ENCODE results near the gene IL25.

IL25 gene

GRCh38 chr14:23377198-23377550 is 4.6 kb downstream of the IL25 start:
- no peak overlapping the region for H2AFZ ChIP-seq (ENCODE audit: low read length)
- no peaks in the 10 kb centered on the region for H3K9me3 ChIP-seq (ENCODE audit: insufficient read depth, low read depth, low read length)
- H3K4me2 ChIP-seq (ENCODE audit: low read depth, low read length, poor library complexity, severe bottlenecking) = no peak overlapping the region
- H3K4me1 ChIP-seq (ENCODE audit: insufficient read depth, low read length, poor library complexity, severe bottlenecking) = no peaks in the 10 kb centered on the region
- no peaks in the 10 kb centered on the region for H4K20me1 ChIP-seq (ENCODE audit: insufficient read depth, low read length, poor library complexity, severe bottlenecking)
- H3F3A ChIP-seq (ENCODE audit: low read depth) = no peaks in the 10 kb centered on the region
- no peaks in the 10 kb centered on the region for H3K36me3 ChIP-seq (ENCODE audit: insufficient read depth, low read length)
- H3K9ac ChIP-seq (ENCODE audit: low read depth, low read length, poor library complexity, severe bottlenecking) = no peak overlapping the region
- no peak for TF ChIP-seq EZH2phosphoT487 (IDR thresholded peaks at IDR 0.05; ENCODE audit: borderline replicate concordance)
- TF ChIP-seq, protein P1, sequence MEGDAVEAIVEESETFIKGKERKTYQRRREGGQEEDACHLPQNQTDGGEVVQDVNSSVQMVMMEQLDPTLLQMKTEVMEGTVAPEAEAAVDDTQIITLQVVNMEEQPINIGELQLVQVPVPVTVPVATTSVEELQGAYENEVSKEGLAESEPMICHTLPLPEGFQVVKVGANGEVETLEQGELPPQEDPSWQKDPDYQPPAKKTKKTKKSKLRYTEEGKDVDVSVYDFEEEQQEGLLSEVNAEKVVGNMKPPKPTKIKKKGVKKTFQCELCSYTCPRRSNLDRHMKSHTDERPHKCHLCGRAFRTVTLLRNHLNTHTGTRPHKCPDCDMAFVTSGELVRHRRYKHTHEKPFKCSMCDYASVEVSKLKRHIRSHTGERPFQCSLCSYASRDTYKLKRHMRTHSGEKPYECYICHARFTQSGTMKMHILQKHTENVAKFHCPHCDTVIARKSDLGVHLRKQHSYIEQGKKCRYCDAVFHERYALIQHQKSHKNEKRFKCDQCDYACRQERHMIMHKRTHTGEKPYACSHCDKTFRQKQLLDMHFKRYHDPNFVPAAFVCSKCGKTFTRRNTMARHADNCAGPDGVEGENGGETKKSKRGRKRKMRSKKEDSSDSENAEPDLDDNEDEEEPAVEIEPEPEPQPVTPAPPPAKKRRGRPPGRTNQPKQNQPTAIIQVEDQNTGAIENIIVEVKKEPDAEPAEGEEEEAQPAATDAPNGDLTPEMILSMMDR (conservative IDR thresholded peaks at IDR 0.05; ENCODE audit: low read length) = no peak
- no peaks in the 10 kb centered on the region for H3K27me3 ChIP-seq (ENCODE audit: insufficient read depth, low read length, poor library complexity, severe bottlenecking)
- no peak overlapping the region for H3K4me3 ChIP-seq (ENCODE audit: low read length, poor library complexity, severe bottlenecking)
- no peaks in the 10 kb centered on the region for H3K79me2 ChIP-seq (ENCODE audit: insufficient read depth, low read length)
- no peaks in the 10 kb centered on the region for H3K9me2 ChIP-seq (replicated peaks; ENCODE audit: low read depth, low read length)

GRCh38 chr14:23377573-23378563 is 5.3 kb downstream of the IL25 start:
- Histone ChIP-seq H3K4me2 (ENCODE audit: low read depth, low read length, poor library complexity, severe bottlenecking) (no peak overlapping the region), H3K4me3 (ENCODE audit: low read length, poor library complexity, severe bottlenecking) (no peak overlapping the region), H3K27me3 (ENCODE audit: insufficient read depth, low read length, poor library complexity, severe bottlenecking) (no peaks in the 10 kb centered on the region), H3F3A (ENCODE audit: low read depth) (no peaks in the 10 kb centered on the region), H3K9ac (ENCODE audit: low read depth, low read length, poor library complexity, severe bottlenecking) (no peak overlapping the region), H3K9me2 (replicated peaks; ENCODE audit: low read depth, low read length) (no peaks in the 10 kb centered on the region), H3K79me2 (ENCODE audit: insufficient read depth, low read length) (no peaks in the 10 kb centered on the region), H4K20me1 (ENCODE audit: insufficient read depth, low read length, poor library complexity, severe bottlenecking) (no peaks in the 10 kb centered on the region), H3K9me3 (ENCODE audit: insufficient read depth, low read depth, low read length) (no peaks in the 10 kb centered on the region), H3K4me1 (ENCODE audit: insufficient read depth, low read length, poor library complexity, severe bottlenecking) (no peaks in the 10 kb centered on the region), H2AFZ (ENCODE audit: low read length) (no peak overlapping the region), H3K36me3 (ENCODE audit: insufficient read depth, low read length) (no peaks in the 10 kb centered on the region)
- TF ChIP-seq, protein P1 (conservative IDR thresholded peaks at IDR 0.05; ENCODE audit: low read length) = no peak
- no peak for TF ChIP-seq EZH2phosphoT487 (IDR thresholded peaks at IDR 0.05; ENCODE audit: borderline replicate concordance)

DNA sequence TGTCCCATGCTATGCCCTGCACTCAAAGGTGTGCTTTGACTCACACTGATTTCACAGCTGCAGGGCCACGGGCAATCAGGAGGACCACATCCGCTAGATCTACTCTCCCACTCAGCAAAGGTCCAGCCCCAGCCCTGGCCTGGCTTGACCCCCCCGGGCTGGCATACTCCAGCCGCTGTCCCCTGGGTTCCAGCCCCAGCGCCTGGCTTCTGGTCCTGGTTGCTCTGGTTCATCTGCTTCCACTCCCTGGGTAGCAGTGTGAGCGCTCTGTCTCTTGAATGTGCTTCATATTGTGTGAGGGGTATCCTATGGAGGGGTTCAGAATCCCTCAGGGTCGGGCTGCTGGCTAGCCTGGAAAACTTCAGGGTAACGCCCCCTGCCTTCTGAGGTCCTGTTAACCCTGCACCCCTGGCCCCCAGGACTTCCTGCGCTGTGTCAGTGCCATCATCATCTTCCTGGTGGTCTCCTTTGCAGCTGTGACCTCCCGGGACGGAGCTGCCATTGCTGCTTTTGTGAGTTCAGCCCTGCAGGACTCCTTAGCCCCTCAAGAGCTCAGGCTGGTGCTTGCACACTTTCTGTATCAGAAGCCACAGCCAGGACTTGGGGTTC is 6.1 kb downstream of the IL25 start:
- no peaks in the 10 kb centered on the region for H3K27me3 ChIP-seq (ENCODE audit: insufficient read depth, low read length, poor library complexity, severe bottlenecking)
- TF ChIP-seq, protein P1 (conservative IDR thresholded peaks at IDR 0.05; ENCODE audit: low read length) = no peak
- TF ChIP-seq EZH2phosphoT487 (IDR thresholded peaks at IDR 0.05; ENCODE audit: borderline replicate concordance) = no peak
- no peaks in the 10 kb centered on the region for H3K79me2 ChIP-seq (ENCODE audit: insufficient read depth, low read length)

More for the DNA sequence above, 6.1 kb downstream of the IL25 start:
- Histone ChIP-seq H4K20me1 (ENCODE audit: insufficient read depth, low read length, poor library complexity, severe bottlenecking) (no peaks in the 10 kb centered on the region), H3K4me1 (ENCODE audit: insufficient read depth, low read length, poor library complexity, severe bottlenecking) (no peaks in the 10 kb centered on the region), H3K9me2 (replicated peaks; ENCODE audit: low read depth, low read length) (no peaks in the 10 kb centered on the region), H3K9ac (ENCODE audit: low read depth, low read length, poor library complexity, severe bottlenecking) (no peak overlapping the region), H3K4me2 (ENCODE audit: low read depth, low read length, poor library complexity, severe bottlenecking) (no peak overlapping the region), H3K36me3 (ENCODE audit: insufficient read depth, low read length) (no peaks in the 10 kb centered on the region), H2AFZ (ENCODE audit: low read length) (no peak overlapping the region), H3K4me3 (ENCODE audit: low read length, poor library complexity, severe bottlenecking) (no peak overlapping the region), H3K9me3 (ENCODE audit: insufficient read depth, low read depth, low read length) (no peaks in the 10 kb centered on the region), H3F3A (ENCODE audit: low read depth) (no peaks in the 10 kb centered on the region)

Data from Loucy (cell line).